Parathyroid adenoma (tissue), 2 donors: ENCODE data around the gene PI4KA.
"Not testable (repeated sequence)": the region's sequence is repeated elsewhere in the genome, so short reads cannot be mapped to it uniquely, and the experiment has no call there.

Experiments used
- H2AFZ ChIP-seq: fragments of 300-600 bp; sonication (generic); one replicate; pipeline ENCODE4 v1.7.0; 2017; ENCODE audit warnings: antibody characterized with exemption, mild to moderate bottlenecking
- H3K27ac ChIP-seq: fragments of 300-600 bp; sonication (generic); one replicate; pipeline ENCODE4 v1.7.0; 2017
- H3K27me3 ChIP-seq: fragments of 300-600 bp; sonication (generic); one replicate; pipeline ENCODE4 v1.7.0; 2017; ENCODE audit warnings: low read length; ENCODE audit not compliant: control insufficient read depth, insufficient read depth
- H3K36me3 ChIP-seq: fragments of 300-600 bp; sonication (generic); one replicate; pipeline ENCODE4 v1.7.0; 2017; ENCODE audit warnings: low read length; ENCODE audit not compliant: control insufficient read depth, insufficient read depth
- H3K4me1 ChIP-seq: fragments of 300-600 bp; sonication (generic); one replicate; pipeline ENCODE4 v1.7.0; 2017; ENCODE audit warnings: control low read depth
- H3K4me2 ChIP-seq: fragments of 300-600 bp; sonication (generic); one replicate; pipeline ENCODE4 v1.7.0; 2017; ENCODE audit warnings: low read length
- H3K4me3 ChIP-seq: fragments of 300-600 bp; sonication (generic); one replicate; pipeline ENCODE4 v1.7.0; 2017; ENCODE audit warnings: low read depth, low read length
- H3K79me2 ChIP-seq: fragments of 300-600 bp; sonication (generic); one replicate; pipeline ENCODE4 v1.7.0; 2017; ENCODE audit warnings: control low read depth
- H3K9ac ChIP-seq: fragments of 300-600 bp; sonication (generic); one replicate; pipeline ENCODE4 v1.7.0; 2017; ENCODE audit warnings: mild to moderate bottlenecking
- H3K9me3 ChIP-seq: fragments of 300-600 bp; sonication (generic); one replicate; pipeline ENCODE4 v1.7.0; 2017; ENCODE audit warnings: low read length; ENCODE audit not compliant: control insufficient read depth
- CTCF ChIP-seq: fragments of 300-600 bp; sonication (generic); IDR thresholded peaks from one replicate; pipeline ENCODE4 v1.7.0; 2017; ENCODE audit warnings: antibody characterized with exemption, mild to moderate bottlenecking
- donor health status: primary hyperparathyroidism.

Gene PI4KA

GRCh38 chr22:20904008-20904979 is 45.7 kb upstream of the PI4KA start:
- H3K9me3 ChIP-seq, result no peaks in the 10 kb centered on the region
- H3K4me3 ChIP-seq, result no peak overlapping the region
- no peak overlapping the region for H2AFZ ChIP-seq
- no peak overlapping the region for H3K4me2 ChIP-seq
- H3K9ac ChIP-seq, result no peak overlapping the region
- H3K27me3 ChIP-seq, result no peaks in the 10 kb centered on the region
- no peaks in the 10 kb centered on the region for H3K4me1 ChIP-seq
- no peak overlapping the region for H3K27ac ChIP-seq
- no peak for TF ChIP-seq CTCF
- H3K79me2 ChIP-seq, result no peaks in the 10 kb centered on the region
- H3K36me3 ChIP-seq, result no peaks in the 10 kb centered on the region

- Histone ChIP-seq H3K9me3 (no peaks in the 10 kb centered on the region), H2AFZ (no peak overlapping the region), H3K27me3 (no peaks in the 10 kb centered on the region), H3K79me2 (no peaks in the 10 kb centered on the region), H3K9ac (no peak overlapping the region), H3K4me2 (no peak overlapping the region), H3K4me1 (no peaks in the 10 kb centered on the region), H3K36me3 (no peaks in the 10 kb centered on the region), H3K4me3 (no peak overlapping the region), H3K27ac (no peak overlapping the region)
- TF ChIP-seq CTCF, result no peak
Measured at GRCh38 chr22:20903093-20903492, 44.5 kb upstream of the PI4KA start.

- not testable (repeated sequence) for H3K36me3 ChIP-seq, H3K9ac ChIP-seq, H3K4me3 ChIP-seq, H2AFZ ChIP-seq, H3K79me2 ChIP-seq, H3K4me2 ChIP-seq, H3K4me1 ChIP-seq, H3K9me3 ChIP-seq, H3K27me3 ChIP-seq, H3K27ac ChIP-seq
Measured at GRCh38 chr22:20901093-20902033, 42.8 kb upstream of the PI4KA start.

GRCh38 chr22:20899827-20900423 is 41.3 kb upstream of the PI4KA start:
- H3K27ac ChIP-seq, result no peak overlapping the region
- H3K4me3 ChIP-seq, result no peak overlapping the region
- no peaks in the 10 kb centered on the region for H3K4me1 ChIP-seq
- no peaks in the 10 kb centered on the region for H3K79me2 ChIP-seq
- no peak for TF ChIP-seq CTCF
- H2AFZ ChIP-seq, result no peak overlapping the region
- no peaks in the 10 kb centered on the region for H3K36me3 ChIP-seq
- no peaks in the 10 kb centered on the region for H3K9me3 ChIP-seq
- no peaks in the 10 kb centered on the region for H3K27me3 ChIP-seq
- H3K9ac ChIP-seq, result no peak overlapping the region
- no peak overlapping the region for H3K4me2 ChIP-seq

- H3K79me2 ChIP-seq, H3K27ac ChIP-seq, H2AFZ ChIP-seq, H3K9ac ChIP-seq, H3K9me3 ChIP-seq, H3K4me1 ChIP-seq, H3K4me2 ChIP-seq, H3K27me3 ChIP-seq, H3K4me3 ChIP-seq, H3K36me3 ChIP-seq: not testable (repeated sequence)
Measured at GRCh38 chr22:20897737-20898136, 39.1 kb upstream of the PI4KA start.
